HG03064 (cell line): ENCODE results near the gene FKBP14.

Experiments
- ATAC-seq: cut with Tn5 transposase; IDR thresholded peaks from one replicate; pipeline ENCODE4 v1.9.1; 2021; ENCODE audit warnings: low read depth; ENCODE audit not compliant: unreplicated experiment

FKBP14 gene

GRCh38 chr7:30036220-30036619 is 9.7 kb upstream of the FKBP14 start:
- ATAC-seq: no peak

GRCh38 chr7:30034501-30034900 is 8.0 kb upstream of the FKBP14 start:
- no peak for ATAC-seq

GRCh38 chr7:30032310-30033125 is 6.0 kb upstream of the FKBP14 start:
- no peak for ATAC-seq

- no peak for ATAC-seq
Observed at GRCh38 chr7:30029696-30030095, 3.2 kb upstream of the FKBP14 start.

GRCh38 chr7:30028749-30029635 is 2.5 kb upstream of the FKBP14 start:
- ATAC-seq: peak; percentile 13

- ATAC-seq: peak; percentile 48
Observed at GRCh38 chr7:30028216-30028748, 1.8 kb upstream of the FKBP14 start, which contains the start of gene PLEKHA8. Gene PLEKHA8 (plus strand): TSS chr7:30028412. CDS start chr7:30028763, 351 bp downstream.

GRCh38 chr7:30027740-30028215 is 1.3 kb upstream of the FKBP14 start:
- ATAC-seq: peak; percentile 4

GRCh38 chr7:30027065-30027456 is 559 bp upstream of the FKBP14 start:
- ATAC-seq: no peak

- no peak for ATAC-seq
Observed at GRCh38 chr7:30023524-30023923, 3.0 kb downstream of the FKBP14 start.

- no peak for ATAC-seq
Observed at GRCh38 chr7:30022991-30023390, 3.5 kb downstream of the FKBP14 start.

- no peak for ATAC-seq
Observed at GRCh38 chr7:30020535-30020934, 6.0 kb downstream of the FKBP14 start.

- no peak for ATAC-seq
Observed at GRCh38 chr7:30019960-30020359, 6.5 kb downstream of the FKBP14 start.

- no peak for ATAC-seq
Observed at GRCh38 chr7:30019387-30019786, 7.1 kb downstream of the FKBP14 start.

- no peak for ATAC-seq
Observed at GRCh38 chr7:30018451-30018850, 8.1 kb downstream of the FKBP14 start.

GRCh38 chr7:30012757-30013156 is 13.7 kb downstream of the FKBP14 start:
- no peak for ATAC-seq

GRCh38 chr7:30010021-30010420 is 16.5 kb downstream of the FKBP14 start:
- ATAC-seq: no peak

GRCh38 chr7:30005464-30005863 is 21.0 kb downstream of the FKBP14 start:
- ATAC-seq: no peak

GRCh38 chr7:30003098-30003497 is 23.4 kb downstream of the FKBP14 start:
- ATAC-seq: no peak

GRCh38 chr7:30001998-30002397 is 24.5 kb downstream of the FKBP14 start:
- no peak for ATAC-seq

GRCh38 chr7:29998489-29998888 is 28.0 kb downstream of the FKBP14 start:
- no peak for ATAC-seq

- no peak for ATAC-seq
Observed at GRCh38 chr7:29996321-29996720, 30.2 kb downstream of the FKBP14 start.
